Placental epithelial cell (primary cell): ENCODE measurements around the gene PHF11. TPM values are rescaled to one million over a fixed set of nuclear protein-coding genes. Genes with fewer than 3 reads are reported as not detected.

Experiments
- total RNA-seq: library from RNA; depleted of rRNA; stranded (reverse); fragments of >200 nt; gene quantifications from 2 replicates; pipeline ENCODE4 v1.2.3, GENCODE V29; 2012

The PHF11 gene
- 12.8 and 15.3 TPM in 2 replicates for total RNA-seq

GRCh38 chr13:49495783-49496762 is at the start of gene PHF11:
PHF11 (plus strand) TSS chr13:49495953; CDS start chr13:49496002, 49 bp downstream.

Other genes with a start within 250 kb of the PHF11 start
- gene CDADC1, start 248.0 kb upstream of the PHF11 start, total RNA-seq = 2.0 and 2.7 TPM in 2 replicates
- 8.5 and 14.5 TPM in 2 replicates for gene CAB39L, start 51.9 kb upstream of the PHF11 start, total RNA-seq
- 7.5 and 7.9 TPM in 2 replicates for gene SETDB2, start 51.7 kb upstream of the PHF11 start, total RNA-seq
- gene RCBTB1, start 89.6 kb downstream of the PHF11 start, total RNA-seq = 10.1 and 10.6 TPM in 2 replicates
- 1.1 and 1.6 TPM in 2 replicates for gene ARL11, start 132.6 kb downstream of the PHF11 start, total RNA-seq
- gene EBPL, start 195.5 kb downstream of the PHF11 start, total RNA-seq = 24.7 and 47.8 TPM in 2 replicates